H1 (cell line): ENCODE data around the gene NAT9.

Experiments used
- CTCF ChIP-seq, 3 experiments: IDR thresholded peaks; 1 replicate in 2 of 3; 2 replicates in 1 of 3; pipeline versions ENCODE4 v1.5.1 to v1.6.1; 2011; ENCODE audit warnings: low read length in 3 of 3, mild to moderate bottlenecking in 3 of 3, inconsistent platforms in 2 of 3, low read depth in 1 of 3, moderate library complexity in 1 of 3; ENCODE audit not compliant: insufficient read depth in 1 of 3; ENCODE audit errors: control extremely low read depth in 1 of 3
- EZH2 ChIP-seq: fragments of 200-600 bp; sonication (generic); IDR thresholded peaks from 2 replicates; pipeline ENCODE4 v1.7.1; 2012; ENCODE audit warnings: low read depth, mild to moderate bottlenecking, moderate library complexity, low read length, inconsistent platforms; ENCODE audit not compliant: severe bottlenecking
- JUND ChIP-seq: IDR thresholded peaks from 2 replicates; pipeline ENCODE4 v1.6.1; 2011; ENCODE audit warnings: mild to moderate bottlenecking, improper control_type of control experiment, low read length
- MAX ChIP-seq: IDR thresholded peaks from 2 replicates; pipeline ENCODE4 v1.6.1; 2012; ENCODE audit warnings: inconsistent platforms
- TCF12 ChIP-seq: IDR thresholded peaks from 2 replicates; pipeline ENCODE4 v1.6.1; 2011; ENCODE audit warnings: low read depth, mild to moderate bottlenecking, low read length
- ZNF274 ChIP-seq: IDR thresholded peaks from 2 replicates; pipeline ENCODE4 v1.7.0; 2012; ENCODE audit warnings: low read length, borderline replicate concordance; ENCODE audit errors: extremely low read depth

DNA sequence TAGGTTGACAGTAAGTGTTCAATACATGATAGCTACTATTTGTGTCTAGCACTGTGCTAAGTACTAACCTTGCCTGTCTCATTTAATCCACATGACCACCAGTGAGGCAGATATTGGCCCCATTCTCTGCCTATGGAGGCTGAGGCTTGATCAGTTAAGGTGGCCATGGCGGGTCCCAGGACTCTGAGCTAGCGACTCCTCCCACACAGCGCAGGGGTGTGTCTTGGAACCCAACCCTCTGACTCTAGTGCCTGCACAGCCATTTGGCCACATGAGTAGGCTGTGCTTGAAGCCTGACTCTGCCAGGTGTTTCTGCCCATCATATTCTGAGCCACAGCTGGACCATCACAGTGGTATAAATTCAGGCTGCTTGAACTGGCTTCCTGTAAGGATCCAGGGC, 21.3 kb downstream of the NAT9 start:
- TF ChIP-seq TCF12 (no peak), ZNF274 (no peak), CTCF (IDR thresholded peaks at IDR 0.05; ENCODE audit: control extremely low read depth in 1 of 3, insufficient read depth in 1 of 3, low read depth in 1 of 3, low read length in 3 of 3) (no peak), MAX (no peak), JUND (no peak), EZH2 (no peak)
